H1 (cell line): ENCODE data around the gene TSPAN33. TPM values are rescaled to one million over a fixed set of nuclear protein-coding genes. Genes with fewer than 3 reads are reported as not detected.

Experiments
- SP1 ChIP-seq: IDR thresholded peaks from 2 replicates; pipeline ENCODE4 v1.6.1; 2011; ENCODE audit warnings: low read depth, low read length
- polyA plus RNA-seq, 7 experiments: library from polyadenylated mRNA; depleted of rRNA in 3 of 7; stranded (reverse) in 5 of 7; unstranded in 2 of 7; fragments of >200 nt in 5 of 7; fragments of 200-250 nt in 2 of 7; gene quantifications; 1 replicate in 5 of 7; 2 replicates in 1 of 7; 4 replicates in 1 of 7; pipeline versions ENCODE4 v1.2.1 to v1.2.3, GENCODE V29; 2011 to 2013; ENCODE audit warnings: missing spikeins in 2 of 7, mixed read lengths in 2 of 7
- total RNA-seq: library from RNA; stranded (reverse); fragmentation: NEBNext Ultra II Directional; extraction: Animal tissue kit (Norgen Biotek cat#: 25700); gene quantifications from 2 replicates; pipeline ENCODE4 v1.2.1, GENCODE V29; 2021

The TSPAN33 gene
- total and polyA plus RNA-seq, 2 of the 8 experiments (the other 6 are each of a cell fraction or from before 2014, with no cell fraction given): 42.8 to 47.1 TPM

GRCh38 chr7:129188372-129188891 is 43.9 kb downstream of the TSPAN33 start, which contains the start of gene SMO (continued):
- TF ChIP-seq SP1: peak; percentile 65; the same call in 1 of the 2 replicates
- TF ChIP-seq, all 59 proteins: peak for 18
